UCSD-AML1 (cell line): ENCODE results near the gene CREB5.
"Not testable (repeated sequence)": the region's sequence is repeated elsewhere in the genome, so short reads cannot be mapped to it uniquely, and the experiment has no call there.

Source experiments
- DNase-seq: peaks from one replicate; lab custom pipeline; 2025; ENCODE audit not compliant: unreplicated experiment; lab: John Stamatoyannopoulos, UW

The CREB5 gene

GRCh38 chr7:28411876-28412662 lies at the start of gene CREB5:
CREB5 (plus strand) TSS chr7:28412518; CDS start chr7:28412915, 397 bp downstream.
- DNase-seq, result no peak

- no peak for DNase-seq
These were observed 49.5 kb upstream of the CREB5 start for GRCh38 chr7:28362812-28363211.

- no peak for DNase-seq
These were observed 48.2 kb upstream of the CREB5 start for GRCh38 chr7:28364082-28364481.

GRCh38 chr7:28369523-28369922 lies 42.8 kb upstream of the CREB5 start:
- no peak for DNase-seq

- no peak for DNase-seq
These were observed 40.5 kb upstream of the CREB5 start for GRCh38 chr7:28371846-28372245.

GRCh38 chr7:28373990-28374389 lies 38.3 kb upstream of the CREB5 start:
- no peak for DNase-seq

- DNase-seq, result no peak
These were observed 36.6 kb upstream of the CREB5 start for GRCh38 chr7:28375729-28376128.

- no peak for DNase-seq
These were observed 35.7 kb upstream of the CREB5 start for GRCh38 chr7:28376634-28377033.

GRCh38 chr7:28378574-28379149 lies 33.7 kb upstream of the CREB5 start:
- no peak for DNase-seq

GRCh38 chr7:28381466-28381865 lies 30.9 kb upstream of the CREB5 start:
- no peak for DNase-seq

GRCh38 chr7:28382144-28382543 lies 30.2 kb upstream of the CREB5 start:
- no peak for DNase-seq

- DNase-seq, result no peak
These were observed 28.3 kb upstream of the CREB5 start for GRCh38 chr7:28383975-28384374.

- no peak for DNase-seq
These were observed 22.6 kb upstream of the CREB5 start for GRCh38 chr7:28389504-28390395.

- DNase-seq, result no peak
These were observed 21.9 kb upstream of the CREB5 start for GRCh38 chr7:28390426-28390825.

GRCh38 chr7:28392289-28392688 lies 20.0 kb upstream of the CREB5 start:
- no peak for DNase-seq

GRCh38 chr7:28395404-28395803 lies 16.9 kb upstream of the CREB5 start:
- DNase-seq, result no peak

- DNase-seq, result no peak
These were observed 16.5 kb upstream of the CREB5 start for GRCh38 chr7:28395831-28396230.

- DNase-seq, result no peak
These were observed 15.2 kb upstream of the CREB5 start for GRCh38 chr7:28397141-28397540.

- no peak for DNase-seq
These were observed 11.4 kb upstream of the CREB5 start for GRCh38 chr7:28400838-28401360.

- DNase-seq, result not testable (repeated sequence)
These were observed 10.8 kb upstream of the CREB5 start for GRCh38 chr7:28401567-28401966.

- DNase-seq, result no peak
These were observed 6.7 kb upstream of the CREB5 start for GRCh38 chr7:28405662-28406061.
